LNCaP clone FGC (cell line): ENCODE data around the gene CRYGN.

Experiments used
- DNase-seq: peaks from one replicate; pipeline ENCODE4 v3.0.0-alpha.2; 2011; ENCODE audit warnings: low read depth
- H3K4me3 ChIP-seq: 2 replicates; pipeline ENCODE4 v1.5.1; 2011; ENCODE audit warnings: mild to moderate bottlenecking, low read depth, low read length, control low read depth
- CTCF ChIP-seq: IDR thresholded peaks from 2 replicates; pipeline ENCODE4 v1.5.1; 2012; ENCODE audit warnings: mild to moderate bottlenecking; ENCODE audit not compliant: control insufficient read depth, insufficient read depth; ENCODE audit errors: extremely low read depth

CRYGN gene

DNA sequence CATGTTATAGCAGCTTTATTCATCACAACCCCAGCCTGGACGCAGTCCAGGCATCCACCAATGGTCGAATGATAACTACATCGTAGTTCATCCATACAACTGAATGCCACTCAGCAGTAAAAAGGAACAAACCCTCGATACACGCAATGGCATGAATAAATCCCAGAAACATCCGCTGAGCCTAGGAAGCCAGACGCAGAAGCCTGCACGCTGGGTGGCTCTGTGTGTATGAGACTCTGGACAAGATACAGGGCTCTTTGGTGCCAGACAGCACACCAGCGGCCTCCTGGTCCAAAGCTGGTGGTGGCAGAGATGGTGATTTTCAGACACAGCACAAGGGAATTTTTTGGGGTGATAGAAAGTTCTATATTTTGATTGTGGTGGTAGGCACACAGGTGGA is 10.0 kb upstream of the CRYGN start:
- DNase-seq: no peak
- H3K4me3 ChIP-seq: no peak overlapping the region
- TF ChIP-seq CTCF: no peak

DNA sequence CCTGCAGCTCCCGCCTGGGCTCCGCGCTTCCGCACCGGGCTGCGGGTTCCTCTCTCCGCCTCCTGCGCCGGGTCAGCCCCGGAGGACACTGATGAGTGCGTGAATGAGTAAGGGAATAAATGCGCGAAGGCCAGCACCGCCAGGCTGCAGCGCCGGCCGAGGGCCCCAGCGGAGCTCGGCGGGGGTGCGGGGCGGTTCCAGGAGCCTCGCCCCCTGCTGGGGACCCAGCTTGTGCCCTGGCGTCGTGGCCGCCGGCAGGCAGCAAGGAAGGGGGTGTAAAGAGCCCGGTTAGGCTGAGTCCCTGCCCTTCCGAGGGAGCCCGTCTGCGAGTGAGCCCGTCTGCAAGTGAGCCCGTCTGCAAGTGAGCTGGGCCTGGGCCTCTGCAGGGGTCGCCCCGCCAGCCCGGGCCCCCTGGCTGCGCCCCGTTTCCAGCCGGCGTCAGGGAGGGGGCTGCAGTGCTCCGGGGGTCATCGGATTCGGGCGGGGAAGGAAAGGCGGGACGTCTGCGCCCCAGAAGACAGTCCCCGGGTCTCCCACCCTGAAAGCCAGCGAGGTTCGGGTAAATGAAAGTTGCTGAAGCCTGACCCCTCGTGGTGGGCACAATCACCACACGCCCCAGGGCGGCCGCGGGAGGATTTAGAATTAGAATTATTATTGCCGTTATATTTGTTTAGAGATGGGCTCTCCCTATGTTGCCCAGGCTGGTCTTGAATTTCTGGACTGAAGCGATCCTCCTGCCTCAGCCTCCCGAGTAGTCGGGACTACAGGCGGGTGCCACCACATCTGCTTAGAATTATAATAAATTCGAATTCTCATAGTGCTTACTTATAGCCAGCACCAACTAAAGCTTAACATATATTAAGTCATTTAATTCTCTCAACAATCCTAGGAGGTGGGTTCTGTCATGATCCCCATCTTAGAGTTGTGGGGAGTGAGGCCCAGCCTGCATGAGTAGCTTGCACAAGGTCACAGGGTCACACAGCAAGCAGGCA is 8.6 kb upstream of the CRYGN start:
- peak; percentile 78 for TF ChIP-seq CTCF
- no peak for DNase-seq
- H3K4me3 ChIP-seq: peak overlapping the region; percentile 43

DNA sequence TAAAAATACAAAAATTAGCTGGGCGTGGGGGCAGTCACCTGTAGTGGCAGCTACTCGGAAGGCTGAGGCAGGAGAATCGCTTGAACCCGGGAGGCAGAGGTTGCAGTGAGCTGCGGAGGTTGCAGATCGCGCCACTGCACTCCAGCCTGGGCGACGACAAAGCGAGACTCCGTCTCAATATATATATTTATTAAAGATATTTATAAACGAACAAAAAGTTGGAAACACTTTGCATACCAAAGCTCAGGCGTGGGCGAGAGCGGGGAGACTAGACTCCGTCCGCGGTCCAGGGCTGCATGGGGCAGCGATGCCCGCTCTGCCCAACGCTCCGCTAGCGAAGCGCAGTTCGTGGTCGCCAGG is 7.9 kb upstream of the CRYGN start:
- DNase-seq: no peak
- H3K4me3 ChIP-seq: no peak overlapping the region
- TF ChIP-seq CTCF: no peak

- DNase-seq: no peak
- TF ChIP-seq CTCF: no peak
Observed at GRCh38 chr7:151447312-151447711, 7.4 kb upstream of the CRYGN start.

DNA sequence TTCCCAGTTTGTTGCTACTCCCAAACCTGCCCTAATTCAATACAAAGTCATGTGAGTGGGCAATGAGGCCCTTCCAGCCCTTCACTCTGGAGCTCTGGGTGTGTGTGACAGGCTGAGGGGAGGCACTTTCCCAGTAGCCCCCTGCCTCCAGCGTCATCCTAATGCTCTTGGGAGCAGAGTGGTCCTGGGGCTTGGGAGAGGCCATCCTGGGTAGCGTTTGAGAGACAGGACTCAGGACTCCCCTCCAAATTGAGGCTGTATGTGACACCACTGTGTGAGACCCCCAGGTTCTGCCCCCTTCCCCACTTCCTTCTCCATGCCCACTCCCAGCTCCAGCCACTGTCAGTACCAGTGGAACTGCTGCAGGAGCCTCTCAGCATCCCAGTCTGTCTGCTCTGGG is 6.5 kb upstream of the CRYGN start:
- no peak for DNase-seq
- no peak overlapping the region for H3K4me3 ChIP-seq
- TF ChIP-seq CTCF: no peak

More at GRCh38 chr7:151447312-151447711, 7.4 kb upstream of the CRYGN start:
- no peak overlapping the region for H3K4me3 ChIP-seq

DNA sequence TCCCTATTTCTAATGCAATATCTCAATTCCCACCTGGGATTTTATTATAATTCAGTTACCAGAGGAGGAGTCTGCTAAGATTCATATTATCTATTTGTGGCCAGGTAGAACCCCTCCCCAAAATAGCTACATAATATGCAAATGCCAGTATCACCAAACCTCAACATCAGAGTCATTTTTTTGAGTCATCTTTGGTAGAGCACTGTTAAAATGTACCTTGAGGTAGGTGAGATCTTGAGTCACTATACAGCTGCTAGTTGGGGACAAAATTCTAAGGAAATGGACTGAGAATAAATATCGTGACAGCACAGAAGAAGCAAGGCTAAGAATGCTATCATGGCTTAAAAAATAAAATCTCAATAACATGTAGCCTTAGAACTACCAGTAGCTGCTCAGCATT is 4.7 kb upstream of the CRYGN start:
- H3K4me3 ChIP-seq: no peak overlapping the region
- TF ChIP-seq CTCF: no peak
- no peak for DNase-seq

GRCh38 chr7:151442776-151443496 is 3.0 kb upstream of the CRYGN start:
- TF ChIP-seq CTCF: no peak
- no peak overlapping the region for H3K4me3 ChIP-seq
- DNase-seq: no peak
